Erythroblast (primary cell): Measurements from ENCODE around the gene PLCL1.

Source experiments
- GATA1 ChIP-seq: IDR thresholded peaks from 2 replicates; pipeline ENCODE4 v1.6.1; 2011; ENCODE audit warnings: low read depth, mild to moderate bottlenecking, control low read depth, low read length, moderate library complexity
- POLR2A ChIP-seq: IDR thresholded peaks from 2 replicates; pipeline ENCODE4 v1.6.1; 2011; ENCODE audit warnings: mild to moderate bottlenecking, low read length

GRCh38 chr2:197760293-197760657, 44.1 kb upstream of the PLCL1 start:
- TF ChIP-seq POLR2A (no peak), GATA1 (no peak)
